Left lung (tissue), 10 donors: ENCODE data around the gene PLA2G12B. TPM values are rescaled to one million over a fixed set of nuclear protein-coding genes. Genes with fewer than 3 reads are reported as not detected.
"Not testable (repeated sequence)": the region's sequence is repeated elsewhere in the genome, so short reads cannot be mapped to it uniquely, and the experiment has no call there.

ENCODE experiments used
- ATAC-seq: fragments of 200-7000 bp; cut with Tn5 transposase; one replicate; pipeline ENCODE4 v1.9.1; 2020; ENCODE audit warnings: moderate library complexity
- DNase-seq, 4 donors: peaks; one replicate each; pipeline ENCODE4 v3.0.0-alpha.2; 2013 to 2020
- H3K27ac ChIP-seq, 2 donors: fragments of 200-600 bp; sonication (generic) in 1 of 2; one replicate each; pipeline versions ENCODE4 v1.5.0 to v1.8.0; 2020 to 2021
- H3K27me3 ChIP-seq, 2 donors: fragments of 200-600 bp; sonication (generic) in 1 of 2; one replicate each; pipeline versions ENCODE4 v1.5.0 to v1.8.0; 2020 to 2021
- H3K36me3 ChIP-seq, 2 donors: fragments of 200-600 bp; sonication (generic) in 1 of 2; one replicate each; pipeline versions ENCODE4 v1.5.0 to v1.8.0; 2020 to 2021
- H3K4me1 ChIP-seq, 2 donors: fragments of 200-600 bp; one replicate each; pipeline ENCODE4 v1.8.0; 2021
- H3K4me3 ChIP-seq, 2 donors: fragments of 200-600 bp; sonication (generic) in 1 of 2; one replicate each; pipeline versions ENCODE4 v1.5.0 to v1.8.0; 2020 to 2021; ENCODE audit warnings: mild to moderate bottlenecking in 1 of 2
- H3K9me3 ChIP-seq, 2 donors: fragments of 200-600 bp; sonication (generic) in 1 of 2; one replicate each; pipeline versions ENCODE4 v1.5.0 to v1.8.0; 2020 to 2021
- intact Hi-C, 2 donors: fragments of 100-400 bp; cut with DNase I; formaldehyde crosslinking; loops; one replicate each; pipeline versions ENCODE4 v1.11.2 to v1.14.2; 2022
- polyA plus RNA-seq, 6 donors: library from polyadenylated mRNA; unstranded; fragments of 120-200 nt; gene quantifications; one replicate each; pipeline ENCODE4 v1.2.1, GENCODE V29; 2013; ENCODE audit not compliant: insufficient read length in 6 of 6
- total RNA-seq, 2 donors: library from RNA; stranded (reverse); fragmentation: NEBNext Ultra II Directional; extraction: Animal tissue kit (Norgen Biotek cat#: 25700); gene quantifications; one replicate each; pipeline ENCODE4 v1.2.1, GENCODE V29; 2021
- TF ChIP-seq, protein P1 (sequence below), 2 donors: fragments of 200-600 bp; sonication (generic) in 1 of 2; IDR thresholded peaks; one replicate each; pipeline versions ENCODE4 v1.5.0 to v1.8.0; 2021; ENCODE audit warnings: antibody characterized with exemption in 2 of 2
- donor health status: DM: no; HTN: yes; CAD: no.
- donor health status: DM: no; HTN: no; CAD: no.

Gene PLA2G12B
- total and polyA plus RNA-seq, 8 donors: 0.38 to 3.3 (median 0.71) TPM

- TF ChIP-seq, protein P1, sequence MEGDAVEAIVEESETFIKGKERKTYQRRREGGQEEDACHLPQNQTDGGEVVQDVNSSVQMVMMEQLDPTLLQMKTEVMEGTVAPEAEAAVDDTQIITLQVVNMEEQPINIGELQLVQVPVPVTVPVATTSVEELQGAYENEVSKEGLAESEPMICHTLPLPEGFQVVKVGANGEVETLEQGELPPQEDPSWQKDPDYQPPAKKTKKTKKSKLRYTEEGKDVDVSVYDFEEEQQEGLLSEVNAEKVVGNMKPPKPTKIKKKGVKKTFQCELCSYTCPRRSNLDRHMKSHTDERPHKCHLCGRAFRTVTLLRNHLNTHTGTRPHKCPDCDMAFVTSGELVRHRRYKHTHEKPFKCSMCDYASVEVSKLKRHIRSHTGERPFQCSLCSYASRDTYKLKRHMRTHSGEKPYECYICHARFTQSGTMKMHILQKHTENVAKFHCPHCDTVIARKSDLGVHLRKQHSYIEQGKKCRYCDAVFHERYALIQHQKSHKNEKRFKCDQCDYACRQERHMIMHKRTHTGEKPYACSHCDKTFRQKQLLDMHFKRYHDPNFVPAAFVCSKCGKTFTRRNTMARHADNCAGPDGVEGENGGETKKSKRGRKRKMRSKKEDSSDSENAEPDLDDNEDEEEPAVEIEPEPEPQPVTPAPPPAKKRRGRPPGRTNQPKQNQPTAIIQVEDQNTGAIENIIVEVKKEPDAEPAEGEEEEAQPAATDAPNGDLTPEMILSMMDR (IDR thresholded peaks at IDR 0.05): no peak
- Histone ChIP-seq H3K36me3 (no peaks in the 10 kb centered on the region), H3K9me3 (peaks cover 0 to 23% of the 10 kb centered on the region in 2 donors), H3K4me1 (no peaks in the 10 kb centered on the region), H3K4me3 (no peak overlapping the region), H3K27me3 (no peaks in the 10 kb centered on the region), H3K27ac (no peak overlapping the region)
- ATAC-seq (no peak), DNase-seq (no peak)
- intact Hi-C loops: no loop called here
Measured at GRCh38 chr10:72924351-72924750, 30.3 kb downstream of the PLA2G12B start.

DNA sequence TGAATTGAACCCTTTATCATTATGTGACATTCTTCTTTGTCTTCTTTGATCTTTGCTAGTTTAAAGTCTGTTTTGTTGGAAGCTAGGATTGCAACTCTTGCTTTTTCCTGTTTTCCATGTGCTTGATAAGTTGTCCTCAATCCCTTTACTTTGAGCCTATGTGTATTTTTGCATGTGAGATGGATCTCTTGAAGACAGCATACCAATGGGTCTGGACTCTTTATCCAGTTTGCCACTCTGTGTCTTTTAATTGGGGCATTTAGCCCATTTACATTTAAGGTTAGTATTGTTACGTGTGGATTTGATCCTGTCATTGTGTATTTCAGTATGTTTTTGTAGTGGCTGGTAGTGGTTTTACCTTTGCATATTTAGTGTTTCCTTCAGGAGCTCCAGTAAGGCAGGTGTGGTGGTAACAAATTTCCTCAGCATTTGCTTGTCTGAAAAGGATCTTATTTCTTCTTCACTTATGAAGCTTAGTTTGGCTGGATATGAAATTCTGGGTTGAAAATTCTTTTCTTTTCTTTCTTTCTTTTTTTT is 33.4 kb downstream of the PLA2G12B start:
- ATAC-seq, H3K4me1 ChIP-seq, H3K27me3 ChIP-seq, DNase-seq, intact Hi-C loops, H3K4me3 ChIP-seq, H3K27ac ChIP-seq, H3K36me3 ChIP-seq: not testable (repeated sequence)
- peaks cover 0 to 23% of the 10 kb centered on the region in 2 donors for H3K9me3 ChIP-seq

DNA sequence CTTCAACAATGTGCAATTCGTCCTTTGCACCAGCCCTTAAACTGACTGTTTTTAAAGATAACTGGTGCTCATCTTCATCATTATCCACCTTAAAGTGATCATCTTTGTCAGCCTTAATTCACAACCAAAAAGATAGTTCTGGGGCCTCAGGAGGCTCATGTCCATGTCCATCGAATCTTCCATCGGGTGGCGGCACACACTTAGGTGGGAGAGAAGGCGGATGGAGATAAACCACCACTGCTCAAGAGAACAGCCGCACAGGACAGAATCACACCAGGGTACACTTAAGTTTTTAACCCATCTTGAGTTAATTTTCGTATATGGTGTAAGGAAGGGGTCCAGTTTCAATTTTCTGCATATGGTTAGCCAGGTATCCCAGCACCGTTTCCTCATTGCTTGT is 36.3 kb downstream of the PLA2G12B start:
- no peaks in the 10 kb centered on the region for H3K36me3 ChIP-seq
- ATAC-seq (no peak), DNase-seq (no peak)
- intact Hi-C loops: no loop called here
- H3K4me3 ChIP-seq: no peak overlapping the region
- H3K27me3 ChIP-seq: no peaks in the 10 kb centered on the region
- H3K27ac ChIP-seq: no peak overlapping the region
- TF ChIP-seq, protein P1 (IDR thresholded peaks at IDR 0.05): no peak
- no peaks in the 10 kb centered on the region for H3K4me1 ChIP-seq
- peaks cover 0 to 23% of the 10 kb centered on the region in 2 donors for H3K9me3 ChIP-seq

GRCh38 chr10:72917803-72918332 is 36.7 kb downstream of the PLA2G12B start:
- H3K4me3 ChIP-seq, intact Hi-C loops, ATAC-seq, H3K27ac ChIP-seq, DNase-seq, H3K27me3 ChIP-seq, H3K4me1 ChIP-seq, H3K36me3 ChIP-seq: not testable (repeated sequence)
- peaks cover 0 to 23% of the 10 kb centered on the region in 2 donors for H3K9me3 ChIP-seq

DNA sequence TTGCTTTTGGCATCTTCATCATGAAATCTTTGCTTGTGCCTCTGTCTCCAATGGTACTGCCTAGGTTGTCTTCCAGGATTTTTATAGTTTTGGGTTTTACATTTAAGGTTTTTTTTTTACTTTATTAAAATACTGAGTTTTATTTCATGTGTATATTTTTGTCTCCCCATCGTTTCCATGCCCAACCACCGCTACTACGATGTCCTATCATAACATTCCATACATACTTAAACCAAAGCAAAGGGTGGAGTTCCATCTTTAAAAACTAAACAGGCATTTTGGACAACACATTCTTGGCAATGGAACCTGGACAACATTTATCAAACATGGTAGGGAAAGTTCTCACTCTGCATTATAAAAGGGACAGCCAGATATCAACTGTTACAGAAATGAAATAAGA is 37.4 kb downstream of the PLA2G12B start:
- H3K27me3 ChIP-seq, H3K4me1 ChIP-seq, H3K27ac ChIP-seq, intact Hi-C loops, ATAC-seq, H3K36me3 ChIP-seq, DNase-seq, H3K4me3 ChIP-seq: not testable (repeated sequence)
- H3K9me3 ChIP-seq: peaks cover 0 to 23% of the 10 kb centered on the region in 2 donors

- intact Hi-C loops: no loop called here
- ATAC-seq: no peak
Measured at GRCh38 chr10:72913287-72913686, 41.3 kb downstream of the PLA2G12B start.

More at GRCh38 chr10:72913287-72913686, 41.3 kb downstream of the PLA2G12B start:
- Histone ChIP-seq H3K4me3 (no peak overlapping the region), H3K27ac (no peak overlapping the region), H3K36me3 (no peaks in the 10 kb centered on the region), H3K4me1 (no peaks in the 10 kb centered on the region), H3K27me3 (no peaks in the 10 kb centered on the region), H3K9me3 (no peaks in the 10 kb centered on the region)
- TF ChIP-seq, protein P1 (IDR thresholded peaks at IDR 0.05): no peak
- DNase-seq: no peak
